ENCODE measurements around the gene FUT4. TPM values are rescaled to one million over a fixed set of nuclear protein-coding genes. Genes with fewer than 3 reads are reported as not detected.
"Not testable (repeated sequence)": the region's sequence is repeated elsewhere in the genome, so short reads cannot be mapped to it uniquely, and the experiment has no call there.

FUT4 gene
- total RNA-seq, 1 donor: 7.2 TPM

GRCh38 chr11:94504689-94505293, 38.9 kb upstream of the FUT4 start:
- DNase-seq (ENCODE audit: insufficient read length, low spot score, missing footprints): peak; percentile 86
- peak; percentile 76 for TF ChIP-seq CTCF (IDR thresholded peaks at IDR 0.05; ENCODE audit: extremely low read depth, low read depth, low read length)
- no peaks in the 10 kb centered on the region for H3K79me2 ChIP-seq (ENCODE audit: insufficient read depth, low read length)

GRCh38 chr11:94506513-94506912, 37.2 kb upstream of the FUT4 start:
- H2AFZ ChIP-seq (ENCODE audit: low read length); H3K36me3 ChIP-seq (ENCODE audit: insufficient read depth, low read length); H3K9me3 ChIP-seq (ENCODE audit: low read depth, low read length); H3K4me3 ChIP-seq (ENCODE audit: insufficient read depth, low read length); H3K4me1 ChIP-seq (ENCODE audit: insufficient read depth, low read length); H4K20me1 ChIP-seq (ENCODE audit: insufficient read depth, low read length); H3K27me3 ChIP-seq (ENCODE audit: insufficient read depth, low read length); H3K79me2 ChIP-seq (ENCODE audit: insufficient read depth, low read length); DNase-seq (ENCODE audit: insufficient read length, low spot score, missing footprints); H3K4me2 ChIP-seq (ENCODE audit: insufficient read depth, low read length); H3K27ac ChIP-seq (ENCODE audit: low read depth, low read length): not testable (repeated sequence)

More at GRCh38 chr11:94504689-94505293, 38.9 kb upstream of the FUT4 start:
- H3K4me3 ChIP-seq (ENCODE audit: insufficient read depth, low read length): no peak overlapping the region
- no peak overlapping the region for H3K27ac ChIP-seq (ENCODE audit: low read depth, low read length)
- no peak overlapping the region for H2AFZ ChIP-seq (ENCODE audit: low read length)
- no peaks in the 10 kb centered on the region for H3K36me3 ChIP-seq (ENCODE audit: insufficient read depth, low read length)
- H3K27me3 ChIP-seq (ENCODE audit: insufficient read depth, low read length): no peaks in the 10 kb centered on the region
- no peaks in the 10 kb centered on the region for H3K9me3 ChIP-seq (ENCODE audit: low read depth, low read length)
- H3K4me1 ChIP-seq (ENCODE audit: insufficient read depth, low read length): no peaks in the 10 kb centered on the region
- no peak overlapping the region for H3K4me2 ChIP-seq (ENCODE audit: insufficient read depth, low read length)
- no peaks in the 10 kb centered on the region for H4K20me1 ChIP-seq (ENCODE audit: insufficient read depth, low read length)

- H3K79me2 ChIP-seq (ENCODE audit: insufficient read depth, low read length): no peaks in the 10 kb centered on the region
- no peaks in the 10 kb centered on the region for H3K36me3 ChIP-seq (ENCODE audit: insufficient read depth, low read length)
- no peak overlapping the region for H3K4me2 ChIP-seq (ENCODE audit: insufficient read depth, low read length)
- peaks cover 4% of the 10 kb centered on the region for H3K4me1 ChIP-seq (ENCODE audit: insufficient read depth, low read length)
- H3K9me3 ChIP-seq (ENCODE audit: low read depth, low read length): no peaks in the 10 kb centered on the region
- DNase-seq (ENCODE audit: insufficient read length, low spot score, missing footprints): no peak
- H3K4me3 ChIP-seq (ENCODE audit: insufficient read depth, low read length): no peak overlapping the region
- no peak for TF ChIP-seq CTCF (IDR thresholded peaks at IDR 0.05; ENCODE audit: extremely low read depth, low read depth, low read length)
- H2AFZ ChIP-seq (ENCODE audit: low read length): no peak overlapping the region
- H3K27ac ChIP-seq (ENCODE audit: low read depth, low read length): no peak overlapping the region
- no peaks in the 10 kb centered on the region for H4K20me1 ChIP-seq (ENCODE audit: insufficient read depth, low read length)
- H3K27me3 ChIP-seq (ENCODE audit: insufficient read depth, low read length): peaks cover 5% of the 10 kb centered on the region
Measured at GRCh38 chr11:94507485-94507884, 36.2 kb upstream of the FUT4 start.

GRCh38 chr11:94511932-94512781, 31.6 kb upstream of the FUT4 start, which contains the start of gene C11orf97:
Gene C11orf97 (plus strand): TSS chr11:94512461. CDS start chr11:94512529, 68 bp downstream.
- no peak for TF ChIP-seq CTCF (IDR thresholded peaks at IDR 0.05; ENCODE audit: extremely low read depth, low read depth, low read length)
- DNase-seq (ENCODE audit: insufficient read length, low spot score, missing footprints): peak; percentile 87

More at GRCh38 chr11:94511932-94512781, 31.6 kb upstream of the FUT4 start, which contains the start of gene C11orf97:
- Histone ChIP-seq H3K4me1 (ENCODE audit: insufficient read depth, low read length) (peaks cover 4% of the 10 kb centered on the region), H3K79me2 (ENCODE audit: insufficient read depth, low read length) (no peaks in the 10 kb centered on the region), H3K27me3 (ENCODE audit: insufficient read depth, low read length) (peaks cover 11% of the 10 kb centered on the region), H3K4me3 (ENCODE audit: insufficient read depth, low read length) (peak within 1 kb of the TSS; percentile 80), H4K20me1 (ENCODE audit: insufficient read depth, low read length) (no peaks in the 10 kb centered on the region), H3K36me3 (ENCODE audit: insufficient read depth, low read length) (no peaks in the 10 kb centered on the region), H3K4me2 (ENCODE audit: insufficient read depth, low read length) (peak within 1 kb of the TSS; percentile 82), H3K27ac (ENCODE audit: low read depth, low read length) (no peak within 1 kb of the TSS), H2AFZ (ENCODE audit: low read length) (peak within 1 kb of the TSS; percentile 77), H3K9me3 (ENCODE audit: low read depth, low read length) (no peaks in the 10 kb centered on the region)

Measured in osteoblast (primary cell).